MM.1S (cell line): ENCODE measurements around the gene KCNK5.

Source experiments
- DNase-seq: peaks from one replicate; pipeline ENCODE4 v3.0.0-alpha.2; 2015
- H2AFZ ChIP-seq: fragments of 300-600 bp; sonication (generic); 2 replicates; pipeline ENCODE4 v1.6.0; 2016; ENCODE audit warnings: antibody characterized with exemption, low read length
- H3F3A ChIP-seq: fragments of 300-600 bp; sonication (generic); 2 replicates; pipeline ENCODE4 v1.6.1; 2016; ENCODE audit warnings: mild to moderate bottlenecking, antibody characterized with exemption, low read length, moderate library complexity, mixed read lengths; ENCODE audit not compliant: insufficient read depth
- H3K27ac ChIP-seq: fragments of 300-600 bp; sonication (generic); 2 replicates; pipeline ENCODE4 v1.5.1; 2016; ENCODE audit warnings: mild to moderate bottlenecking, low read length
- H3K27me3 ChIP-seq: fragments of 300-600 bp; sonication (generic); replicated peaks from 2 replicates; pipeline ENCODE4 v1.6.0; 2016; ENCODE audit warnings: low read length; ENCODE audit not compliant: insufficient read depth
- H3K36me3 ChIP-seq: fragments of 300-600 bp; sonication (generic); replicated peaks from 2 replicates; pipeline ENCODE4 v1.6.1; 2016; ENCODE audit warnings: mild to moderate bottlenecking, low read length, mixed read lengths; ENCODE audit not compliant: insufficient read depth
- H3K4me1 ChIP-seq: fragments of 300-600 bp; sonication (generic); 2 replicates; pipeline ENCODE4 v1.6.1; 2016; ENCODE audit warnings: low read length, mixed read lengths
- H3K4me2 ChIP-seq: fragments of 300-600 bp; sonication (generic); 2 replicates; pipeline ENCODE4 v1.6.0; 2016; ENCODE audit warnings: low read depth, low read length
- H3K4me3 ChIP-seq: fragments of 300-600 bp; sonication (generic); 2 replicates; pipeline ENCODE4 v1.5.1; 2016; ENCODE audit warnings: low read length, mixed read lengths
- H3K79me2 ChIP-seq: fragments of 300-600 bp; sonication (generic); 2 replicates; pipeline ENCODE4 v1.6.1; 2016; ENCODE audit warnings: mixed run types, low read length, mixed read lengths
- H3K9ac ChIP-seq: fragments of 300-600 bp; sonication (generic); 2 replicates; pipeline ENCODE4 v1.6.1; 2016; ENCODE audit warnings: low read length, mixed read lengths
- H3K9me2 ChIP-seq: fragments of 300-600 bp; sonication (generic); replicated peaks from 2 replicates; pipeline ENCODE4 v1.6.1; 2016; ENCODE audit warnings: mild to moderate bottlenecking, low read length, mixed read lengths; ENCODE audit not compliant: insufficient read depth
- H3K9me3 ChIP-seq: fragments of 300-600 bp; sonication (generic); replicated peaks from 2 replicates; pipeline ENCODE4 v1.6.1; 2016; ENCODE audit warnings: mild to moderate bottlenecking, low read length, mixed read lengths; ENCODE audit not compliant: insufficient read depth
- H4K20me1 ChIP-seq: fragments of 300-600 bp; sonication (generic); 2 replicates; pipeline ENCODE4 v1.6.1; 2016; ENCODE audit warnings: mild to moderate bottlenecking, low read length, moderate library complexity, mixed read lengths; ENCODE audit not compliant: insufficient read depth
- CTCF ChIP-seq: fragments of 300-600 bp; sonication (generic); IDR thresholded peaks from 2 replicates; pipeline ENCODE4 v1.5.1; 2016; ENCODE audit warnings: antibody characterized with exemption, low read length, mixed read lengths
- EZH2 ChIP-seq: fragments of 300-600 bp; sonication (generic); optimal IDR thresholded peaks from 2 replicates; pipeline ENCODE3; 2017; ENCODE audit warnings: low read depth, mild to moderate bottlenecking, antibody characterized with exemption, low read length, mixed read lengths
- EZH2phosphoT487 ChIP-seq: fragments of 300-600 bp; sonication (generic); IDR thresholded peaks from 2 replicates; pipeline ENCODE4 v1.6.1; 2018; ENCODE audit warnings: antibody characterized with exemption, low read length

KCNK5 gene

GRCh38 chr6:39181333-39181732 is 47.9 kb downstream of the KCNK5 start:
- Histone ChIP-seq H3F3A (no peaks in the 10 kb centered on the region), H3K27ac (no peak overlapping the region), H3K4me3 (no peak overlapping the region), H3K4me1 (no peaks in the 10 kb centered on the region), H3K9ac (no peak overlapping the region), H3K9me2 (no peaks in the 10 kb centered on the region), H3K36me3 (no peaks in the 10 kb centered on the region), H3K27me3 (no peaks in the 10 kb centered on the region), H3K79me2 (no peaks in the 10 kb centered on the region), H4K20me1 (no peaks in the 10 kb centered on the region), H3K4me2 (no peak overlapping the region), H2AFZ (no peak overlapping the region), H3K9me3 (no peaks in the 10 kb centered on the region)
- no peak for DNase-seq
- TF ChIP-seq CTCF = no peak
- no peak for TF ChIP-seq EZH2phosphoT487

GRCh38 chr6:39178804-39179203 is 50.5 kb downstream of the KCNK5 start:
- Histone ChIP-seq H3K79me2 (no peaks in the 10 kb centered on the region), H2AFZ (no peak overlapping the region), H3K4me2 (no peak overlapping the region), H3K9me2 (no peaks in the 10 kb centered on the region), H3K4me3 (no peak overlapping the region), H3K9me3 (no peaks in the 10 kb centered on the region), H3F3A (no peaks in the 10 kb centered on the region), H3K4me1 (no peaks in the 10 kb centered on the region), H3K36me3 (no peaks in the 10 kb centered on the region), H3K27me3 (no peaks in the 10 kb centered on the region), H3K27ac (no peak overlapping the region), H3K9ac (no peak overlapping the region), H4K20me1 (no peaks in the 10 kb centered on the region)
- no peak for DNase-seq
- no peak for TF ChIP-seq EZH2
- TF ChIP-seq CTCF = no peak
- TF ChIP-seq EZH2phosphoT487 = no peak

- H3K9me2 ChIP-seq = no peaks in the 10 kb centered on the region
- no peaks in the 10 kb centered on the region for H3K4me1 ChIP-seq
- no peak overlapping the region for H3K27ac ChIP-seq
- H2AFZ ChIP-seq = no peak overlapping the region
- H3K4me2 ChIP-seq = no peak overlapping the region
- TF ChIP-seq EZH2phosphoT487 = no peak
- TF ChIP-seq EZH2 = no peak
- no peak overlapping the region for H3K4me3 ChIP-seq
- no peaks in the 10 kb centered on the region for H3K79me2 ChIP-seq
- no peaks in the 10 kb centered on the region for H3F3A ChIP-seq
- no peaks in the 10 kb centered on the region for H3K36me3 ChIP-seq
- H3K27me3 ChIP-seq = no peaks in the 10 kb centered on the region
- no peak for DNase-seq
- H3K9me3 ChIP-seq = no peaks in the 10 kb centered on the region
- no peak overlapping the region for H3K9ac ChIP-seq
- H4K20me1 ChIP-seq = no peaks in the 10 kb centered on the region
These were observed 51.0 kb downstream of the KCNK5 start for GRCh38 chr6:39178235-39178634.

GRCh38 chr6:39177130-39177529 is 52.1 kb downstream of the KCNK5 start:
- no peaks in the 10 kb centered on the region for H3K4me1 ChIP-seq
- no peak overlapping the region for H3K27ac ChIP-seq
- no peaks in the 10 kb centered on the region for H3K36me3 ChIP-seq
- H3K9me2 ChIP-seq = no peaks in the 10 kb centered on the region
- no peak overlapping the region for H3K4me3 ChIP-seq
- no peaks in the 10 kb centered on the region for H4K20me1 ChIP-seq
- no peak for DNase-seq
- H3F3A ChIP-seq = no peaks in the 10 kb centered on the region
- H3K79me2 ChIP-seq = no peaks in the 10 kb centered on the region
- H3K9me3 ChIP-seq = no peaks in the 10 kb centered on the region
- TF ChIP-seq EZH2 (no peak), EZH2phosphoT487 (no peak), CTCF (no peak)
- no peak overlapping the region for H3K4me2 ChIP-seq
- H3K9ac ChIP-seq = no peak overlapping the region
- no peak overlapping the region for H2AFZ ChIP-seq
- no peaks in the 10 kb centered on the region for H3K27me3 ChIP-seq
